DOHH2 (cell line): Measurements from ENCODE around the gene BRINP3.

Experiments
- CTCF ChIP-seq: fragments of 200-600 bp; sonication (generic); IDR thresholded peaks from one replicate; pipeline ENCODE4 v1.5.1; 2014; ENCODE audit warnings: antibody characterized with exemption, mild to moderate bottlenecking, low read depth, low read length; ENCODE audit not compliant: poor library complexity, severe bottlenecking
- EZH2phosphoT487 ChIP-seq: fragments of 200-600 bp; sonication (generic); IDR thresholded peaks from 2 replicates; pipeline ENCODE4 v1.6.1; 2017; ENCODE audit warnings: borderline replicate concordance, mild to moderate bottlenecking, antibody characterized with exemption, low read length, moderate library complexity, mixed read lengths

GRCh38 chr1:190207733-190208132 lies 269.9 kb downstream of the BRINP3 start:
- TF ChIP-seq CTCF = no peak
- TF ChIP-seq EZH2phosphoT487 = no peak
